GM20000 (cell line): ENCODE data around the gene TRIM28.
A peak's percentile ranks its signal among the peaks of the same experiment; 100 is the strongest.

Experiments used
- DNase-seq: peaks from one replicate; pipeline ENCODE4 v3.0.0; 2012; ENCODE audit warnings: low spot score
- CTCF ChIP-seq: IDR thresholded peaks from 2 replicates; pipeline ENCODE4 v1.5.1; 2012; ENCODE audit warnings: mild to moderate bottlenecking, control low read depth; ENCODE audit errors: extremely low read depth, missing control alignments

The TRIM28 gene

GRCh38 chr19:58553799-58554493 is 10.1 kb downstream of the TRIM28 start:
- no peak for TF ChIP-seq CTCF
- DNase-seq, result no peak

- TF ChIP-seq CTCF, result no peak
- DNase-seq, result peak; percentile 94
Observed at GRCh38 chr19:58554494-58555368, 10.9 kb downstream of the TRIM28 start, which contains the start of gene CHMP2A. Gene CHMP2A (minus strand): TSS chr19:58555105. CDS start chr19:58554212, 893 bp downstream.

GRCh38 chr19:58555369-58555885 is 11.6 kb downstream of the TRIM28 start:
- TF ChIP-seq CTCF, result no peak

GRCh38 chr19:58555920-58556621 is 12.2 kb downstream of the TRIM28 start:
- TF ChIP-seq CTCF, result no peak
- DNase-seq, result no peak

More at GRCh38 chr19:58555369-58555885, 11.6 kb downstream of the TRIM28 start:
- DNase-seq, result no peak

- no peak for TF ChIP-seq CTCF
- no peak for DNase-seq
Observed at GRCh38 chr19:58556622-58557220, 12.9 kb downstream of the TRIM28 start.

GRCh38 chr19:58557221-58558065 is 13.6 kb downstream of the TRIM28 start:
- no peak for TF ChIP-seq CTCF
- DNase-seq, result no peak
